22Rv1 (cell line): ENCODE measurements around the gene RBM45.

ENCODE experiments used
- H3K27ac ChIP-seq: fragments of 450-650 bp; 2 replicates; pipeline ENCODE4 v1.5.1; 2017
- ZFX ChIP-seq: fragments of 450-650 bp; IDR thresholded peaks from 2 replicates; pipeline ENCODE4 v1.6.1; 2017; ENCODE audit warnings: antibody characterized with exemption, borderline replicate concordance
- TF ChIP-seq, protein P1 (sequence below): fragments of 450-650 bp; IDR thresholded peaks from 2 replicates; pipeline ENCODE4 v1.5.1; 2017; ENCODE audit warnings: mild to moderate bottlenecking

RBM45 gene

DNA sequence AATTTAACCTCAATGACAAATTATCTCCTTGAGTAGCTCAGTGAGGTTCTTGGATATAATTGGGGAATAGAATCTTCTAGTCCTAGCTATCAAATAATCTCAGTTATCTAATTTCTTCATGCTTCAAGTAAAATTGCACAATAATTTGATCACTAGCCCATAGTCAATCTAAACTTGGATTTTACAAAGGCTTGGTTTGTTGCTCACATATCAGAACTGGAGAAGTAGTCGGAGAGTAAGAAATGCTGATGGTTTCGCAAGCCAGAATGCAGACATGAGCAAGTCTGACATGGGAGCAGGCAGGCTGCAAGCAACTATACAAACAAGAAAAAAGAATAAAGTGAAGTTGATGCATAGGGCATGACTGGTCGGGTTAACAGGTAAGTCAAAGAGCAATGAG lies 28.0 kb upstream of the RBM45 start:
- H3K27ac ChIP-seq, result no peak overlapping the region
- TF ChIP-seq, protein P1, sequence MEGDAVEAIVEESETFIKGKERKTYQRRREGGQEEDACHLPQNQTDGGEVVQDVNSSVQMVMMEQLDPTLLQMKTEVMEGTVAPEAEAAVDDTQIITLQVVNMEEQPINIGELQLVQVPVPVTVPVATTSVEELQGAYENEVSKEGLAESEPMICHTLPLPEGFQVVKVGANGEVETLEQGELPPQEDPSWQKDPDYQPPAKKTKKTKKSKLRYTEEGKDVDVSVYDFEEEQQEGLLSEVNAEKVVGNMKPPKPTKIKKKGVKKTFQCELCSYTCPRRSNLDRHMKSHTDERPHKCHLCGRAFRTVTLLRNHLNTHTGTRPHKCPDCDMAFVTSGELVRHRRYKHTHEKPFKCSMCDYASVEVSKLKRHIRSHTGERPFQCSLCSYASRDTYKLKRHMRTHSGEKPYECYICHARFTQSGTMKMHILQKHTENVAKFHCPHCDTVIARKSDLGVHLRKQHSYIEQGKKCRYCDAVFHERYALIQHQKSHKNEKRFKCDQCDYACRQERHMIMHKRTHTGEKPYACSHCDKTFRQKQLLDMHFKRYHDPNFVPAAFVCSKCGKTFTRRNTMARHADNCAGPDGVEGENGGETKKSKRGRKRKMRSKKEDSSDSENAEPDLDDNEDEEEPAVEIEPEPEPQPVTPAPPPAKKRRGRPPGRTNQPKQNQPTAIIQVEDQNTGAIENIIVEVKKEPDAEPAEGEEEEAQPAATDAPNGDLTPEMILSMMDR, result no peak
- no peak for TF ChIP-seq ZFX

DNA sequence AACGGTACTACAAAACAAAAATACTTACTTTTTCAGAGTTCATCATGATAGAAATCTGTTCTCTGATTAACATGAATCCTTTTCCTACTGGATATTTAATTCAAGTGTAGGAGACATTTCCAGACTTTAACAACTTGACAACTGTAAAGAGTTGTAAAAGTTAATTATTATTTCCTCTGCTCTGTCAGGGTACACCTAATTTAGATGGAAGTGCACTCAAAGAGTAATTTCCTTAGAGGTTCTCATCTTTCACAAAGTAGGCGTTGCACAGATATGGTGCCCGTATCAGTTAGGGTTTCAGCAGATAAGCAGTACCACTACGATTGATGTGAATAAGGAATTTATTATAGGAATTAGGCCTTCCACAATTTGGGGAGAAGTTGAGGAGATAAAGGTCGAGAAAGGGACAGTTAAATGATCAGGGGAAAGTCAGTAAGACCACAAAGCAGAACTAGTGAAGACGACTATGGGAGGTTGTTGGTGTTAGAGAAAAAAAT lies 23.4 kb upstream of the RBM45 start:
- TF ChIP-seq ZFX, result no peak
- TF ChIP-seq, protein P1, result no peak
- H3K27ac ChIP-seq, result no peak overlapping the region

DNA sequence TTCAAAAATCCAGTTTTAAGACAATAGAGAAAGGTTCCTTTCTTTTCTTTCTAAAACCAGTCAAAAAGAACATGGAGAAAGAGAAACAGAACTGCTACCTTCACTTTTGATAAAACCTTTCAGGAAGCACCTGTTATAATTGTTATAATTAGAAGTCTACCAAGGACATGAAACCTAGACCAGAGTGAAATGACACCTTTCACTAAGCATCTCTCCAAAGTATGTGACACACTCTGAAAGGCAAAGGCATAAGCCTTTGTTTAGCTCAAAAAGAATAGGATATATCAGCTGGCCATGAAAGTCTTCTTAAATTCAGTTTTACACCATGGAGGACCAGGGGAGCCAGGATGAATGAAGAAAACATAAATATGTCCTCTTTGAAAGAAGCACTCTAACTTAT lies 18.8 kb upstream of the RBM45 start:
- TF ChIP-seq ZFX, result no peak
- TF ChIP-seq, protein P1, result no peak

DNA sequence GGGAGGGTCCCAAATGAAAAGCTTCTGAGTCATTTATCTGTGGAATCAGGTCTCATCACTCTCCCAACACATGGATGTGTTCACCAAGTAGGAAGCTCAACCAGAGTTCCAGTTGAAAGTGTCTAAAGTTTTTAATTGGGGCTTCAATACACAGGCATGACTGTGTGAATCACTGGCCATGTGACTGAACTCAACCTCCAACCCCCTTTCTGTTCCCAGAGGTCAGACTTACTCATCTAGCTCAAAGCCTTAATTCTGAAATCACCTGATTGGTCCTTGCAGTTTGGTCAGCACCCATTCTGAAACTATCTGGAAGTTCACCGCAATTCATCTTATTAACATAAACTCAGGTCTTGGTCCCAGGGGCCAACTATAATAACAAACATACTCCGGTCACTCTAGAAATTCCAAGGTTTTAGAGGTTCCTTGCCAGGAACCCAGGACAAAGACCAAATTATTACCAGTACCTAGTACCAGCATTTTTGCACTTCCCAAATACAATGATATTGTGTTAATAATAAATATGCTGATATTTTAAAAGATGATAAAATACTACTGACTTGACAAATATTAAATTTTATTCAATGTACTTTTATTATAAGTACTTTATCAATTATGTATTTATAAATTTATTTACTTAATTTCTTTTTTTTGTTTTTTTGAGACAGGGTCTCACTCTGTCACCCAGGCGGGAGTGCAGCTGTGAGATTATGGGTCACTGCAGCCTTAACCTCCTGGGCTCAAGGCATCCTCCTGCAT lies 10.7 kb upstream of the RBM45 start:
- no peak for TF ChIP-seq ZFX
- H3K27ac ChIP-seq, result no peak overlapping the region

More for the DNA sequence above, 18.8 kb upstream of the RBM45 start:
- no peak overlapping the region for H3K27ac ChIP-seq

DNA sequence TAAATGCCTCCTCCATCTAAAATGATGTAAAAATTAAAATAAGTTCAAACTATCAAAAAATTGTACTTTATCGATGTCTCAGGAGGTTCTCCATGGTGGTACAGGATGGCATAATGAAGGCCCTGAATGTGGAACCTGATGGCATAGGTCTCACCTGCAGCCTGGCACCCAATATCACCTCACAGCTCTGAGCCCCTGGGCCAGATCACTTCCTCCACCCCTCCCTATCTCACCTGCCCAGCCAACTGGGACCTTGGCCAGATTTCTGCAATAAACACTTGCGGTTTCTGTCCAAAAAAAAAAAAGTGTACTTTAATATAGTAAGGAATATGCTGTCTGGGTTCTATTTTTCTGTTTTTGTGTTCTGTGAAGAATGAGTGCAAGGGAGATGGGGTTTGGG lies 6.7 kb upstream of the RBM45 start:
- no peak for TF ChIP-seq ZFX
- TF ChIP-seq, protein P1, result no peak

DNA sequence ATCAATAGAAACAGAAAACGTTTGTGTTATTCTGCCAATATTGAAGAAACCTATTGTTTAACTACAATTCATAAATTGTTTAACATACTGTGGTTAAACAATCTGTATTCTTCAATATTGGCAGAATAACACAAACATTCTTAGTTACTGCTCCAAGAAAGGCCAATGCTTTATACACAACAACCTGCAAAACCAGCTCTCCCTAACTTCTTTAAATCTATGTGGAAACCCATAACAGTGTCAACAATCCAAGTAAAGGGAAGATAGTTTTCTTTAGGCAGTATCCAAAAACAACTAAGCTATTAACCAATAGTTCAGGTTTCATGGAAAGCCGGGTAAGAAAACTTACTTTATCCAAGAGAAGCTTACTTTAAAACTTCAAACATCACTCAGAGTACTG lies 6.2 kb upstream of the RBM45 start:
- TF ChIP-seq, protein P1, result no peak
- no peak for TF ChIP-seq ZFX
- no peak overlapping the region for H3K27ac ChIP-seq

More for the DNA sequence above, 6.7 kb upstream of the RBM45 start:
- H3K27ac ChIP-seq, result no peak overlapping the region

DNA sequence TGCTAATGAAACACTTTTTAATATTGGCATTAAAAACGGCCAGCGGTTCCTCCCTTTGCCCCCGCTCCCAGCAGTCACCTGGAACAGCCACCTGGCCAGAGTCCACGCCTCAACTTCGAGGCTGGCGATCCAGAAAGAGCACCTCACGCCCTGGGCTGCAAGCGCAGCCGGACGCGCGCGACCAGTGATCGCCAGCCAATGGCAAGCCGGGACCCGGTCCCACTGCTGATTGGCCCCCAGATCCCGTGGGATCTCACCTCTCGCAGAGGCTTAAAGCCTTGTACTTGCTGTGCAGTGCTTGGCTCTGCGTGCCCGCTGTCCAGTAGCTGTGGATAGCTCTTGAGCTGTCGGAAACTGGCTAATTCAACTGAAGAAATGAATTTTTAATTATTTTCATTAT lies 4.1 kb upstream of the RBM45 start:
- TF ChIP-seq, protein P1, result no peak
- TF ChIP-seq ZFX, result no peak
- H3K27ac ChIP-seq, result no peak overlapping the region
